Measurements from ENCODE around the gene UGT1A6. TPM values are rescaled to one million over a fixed set of nuclear protein-coding genes. Genes with fewer than 3 reads are reported as not detected.

UGT1A6 gene
- polyA plus RNA-seq, 2 of the 4 experiments (the other 2 are of a cell fraction) = 2.5 to 3.5 TPM

DNA sequence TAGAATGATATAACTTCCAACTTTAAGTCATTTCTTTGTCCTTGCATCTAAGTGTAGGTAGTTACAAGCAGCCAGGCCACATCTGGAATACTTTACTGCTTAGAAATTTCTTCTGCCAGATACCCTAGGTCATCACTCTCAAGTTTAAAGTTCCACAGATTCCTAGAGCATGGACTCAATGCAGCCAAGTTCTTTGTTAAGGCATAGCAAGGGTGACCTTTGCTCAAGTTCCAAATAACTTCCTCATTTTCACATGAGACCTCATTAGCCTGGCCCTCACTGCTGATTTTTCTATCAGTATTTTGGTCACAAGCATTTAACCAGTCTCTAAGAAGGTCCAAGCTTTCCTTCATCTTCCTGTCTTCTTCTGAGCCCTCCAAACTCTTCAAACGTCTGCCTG is 28.8 kb upstream of the UGT1A6 start:
- Histone ChIP-seq H3K4me3 (no peak overlapping the region), H3K27ac (peak overlapping the region; percentile 8 to 60; a peak in 3 of 6 replicates), H3K4me2 (no peak overlapping the region), H3K9me3 (peaks cover 44% of the 10 kb centered on the region), H3K4me1 (peaks cover under 1% of the 10 kb centered on the region)
- ATAC-seq (no peak), DNase-seq (ENCODE audit: low read depth in 1 of 2, low spot score in 1 of 2) (no peak), FAIRE-seq (no peak)
- TF ChIP-seq, protein P1, sequence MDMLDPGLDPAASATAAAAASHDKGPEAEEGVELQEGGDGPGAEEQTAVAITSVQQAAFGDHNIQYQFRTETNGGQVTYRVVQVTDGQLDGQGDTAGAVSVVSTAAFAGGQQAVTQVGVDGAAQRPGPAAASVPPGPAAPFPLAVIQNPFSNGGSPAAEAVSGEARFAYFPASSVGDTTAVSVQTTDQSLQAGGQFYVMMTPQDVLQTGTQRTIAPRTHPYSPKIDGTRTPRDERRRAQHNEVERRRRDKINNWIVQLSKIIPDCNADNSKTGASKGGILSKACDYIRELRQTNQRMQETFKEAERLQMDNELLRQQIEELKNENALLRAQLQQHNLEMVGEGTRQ (IDR thresholded peaks at IDR 0.05) = no peak
- TF ChIP-seq JUN (IDR thresholded peaks at IDR 0.05) = no peak
- no peak for TF ChIP-seq EHF (CRISPR knock-in tag; IDR thresholded peaks at IDR 0.05)
- TF ChIP-seq, protein P2, sequence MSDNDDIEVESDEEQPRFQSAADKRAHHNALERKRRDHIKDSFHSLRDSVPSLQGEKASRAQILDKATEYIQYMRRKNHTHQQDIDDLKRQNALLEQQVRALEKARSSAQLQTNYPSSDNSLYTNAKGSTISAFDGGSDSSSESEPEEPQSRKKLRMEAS (IDR thresholded peaks at IDR 0.05) = no peak
- TF ChIP-seq, protein P3, sequence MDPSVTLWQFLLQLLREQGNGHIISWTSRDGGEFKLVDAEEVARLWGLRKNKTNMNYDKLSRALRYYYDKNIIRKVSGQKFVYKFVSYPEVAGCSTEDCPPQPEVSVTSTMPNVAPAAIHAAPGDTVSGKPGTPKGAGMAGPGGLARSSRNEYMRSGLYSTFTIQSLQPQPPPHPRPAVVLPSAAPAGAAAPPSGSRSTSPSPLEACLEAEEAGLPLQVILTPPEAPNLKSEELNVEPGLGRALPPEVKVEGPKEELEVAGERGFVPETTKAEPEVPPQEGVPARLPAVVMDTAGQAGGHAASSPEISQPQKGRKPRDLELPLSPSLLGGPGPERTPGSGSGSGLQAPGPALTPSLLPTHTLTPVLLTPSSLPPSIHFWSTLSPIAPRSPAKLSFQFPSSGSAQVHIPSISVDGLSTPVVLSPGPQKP (IDR thresholded peaks at IDR 0.05; ENCODE audit: low read depth, low read length) = no peak
- TF ChIP-seq FOXS1 (CRISPR knock-in tag; IDR thresholded peaks at IDR 0.05) = no peak
- TF ChIP-seq MAFK (IDR thresholded peaks at IDR 0.05; ENCODE audit: partially characterized antibody) = no peak
- WGBS (ENCODE audit: missing lambda C conversion rate) = 44% methylated on average over 1 of the region's 1 CpG
- POLR2A ChIA-PET = no interaction called here
- CTCF ChIA-PET = no interaction called here

DNA sequence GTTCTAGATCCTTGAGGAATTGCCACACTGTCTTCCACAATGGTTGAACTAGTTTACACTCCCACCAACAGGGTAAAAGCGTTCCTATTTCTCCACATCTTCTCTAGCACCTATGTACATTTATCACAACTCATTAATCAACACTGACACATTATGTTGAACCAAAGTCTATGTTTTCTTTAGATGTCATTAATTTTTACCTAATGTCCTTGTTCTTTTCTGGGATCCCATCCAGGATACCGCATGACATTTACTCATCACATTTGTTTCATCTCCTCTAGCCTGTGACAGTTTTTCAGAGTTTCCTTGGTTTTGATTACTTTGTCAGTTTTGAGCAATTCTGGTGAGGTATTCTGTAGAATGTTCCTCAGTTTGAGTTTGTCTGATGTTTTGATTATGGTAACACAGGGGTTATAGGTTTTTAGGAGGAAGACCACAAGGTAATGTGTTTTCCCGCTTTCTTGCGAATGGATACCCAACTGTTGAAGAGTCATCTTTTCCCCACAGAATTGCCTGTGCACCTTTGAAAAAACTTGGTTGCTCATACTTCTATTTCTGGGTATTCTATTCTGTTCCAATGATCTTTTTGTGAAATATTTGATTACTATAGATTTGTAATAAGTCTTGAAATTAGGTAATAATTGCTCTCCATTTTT is 24.0 kb upstream of the UGT1A6 start:
- ATAC-seq = peak; percentile 70 to 83
- peaks cover 48% of the 10 kb centered on the region for H3K9me3 ChIP-seq
- DNase-seq (ENCODE audit: low read depth in 1 of 2, low spot score in 1 of 2) = peak in 1 of 2 experiments; percentile 82
- POLR2A ChIA-PET = no interaction called here
- no peak overlapping the region for H3K4me3 ChIP-seq
- peaks cover 21% of the 10 kb centered on the region for H3K4me1 ChIP-seq
- TF ChIP-seq JUN (IDR thresholded peaks at IDR 0.05) (peak; percentile 63 to 86), GATA3 (IDR thresholded peaks at IDR 0.05; ENCODE audit: borderline replicate concordance) (peak; percentile 81), RAD21 (conservative IDR thresholded peaks at IDR 0.05 in 1 of 2, IDR thresholded peaks at IDR 0.05 in 1 of 2) (peak in 1 of 2 experiments; percentile 51; a peak in 2 of 5 replicates), JUNB (IDR thresholded peaks at IDR 0.05) (peak; percentile 91), TFCP2L1 (CRISPR knock-in tag; IDR thresholded peaks at IDR 0.05) (no peak), CEBPB (IDR thresholded peaks at IDR 0.05) (peak in 1 of 2 experiments; percentile 55; a peak in 2 of 4 replicates), SMC3 (IDR thresholded peaks at IDR 0.05) (peak; percentile 55; the same call in 2 of the 3 replicates), EHF (CRISPR knock-in tag; IDR thresholded peaks at IDR 0.05) (0 out of 2 replicates have a peak, but pooled peaks have one; percentile 42), HOXA7 (CRISPR knock-in tag; IDR thresholded peaks at IDR 0.05) (0 out of 2 replicates have a peak, but pooled peaks have one; percentile 39), EP300 (IDR thresholded peaks at IDR 0.05) (peak; percentile 88 to 90; a peak in 4 of 5 replicates), MAZ (IDR thresholded peaks at IDR 0.05; ENCODE audit: borderline replicate concordance, low read depth, low read length) (no peak), HOXB5 (CRISPR knock-in tag; IDR thresholded peaks at IDR 0.05) (peak; percentile 98), NPAS2 (CRISPR knock-in tag; IDR thresholded peaks at IDR 0.05; ENCODE audit: borderline replicate concordance) (no peak), HOXB13 (CRISPR knock-in tag; IDR thresholded peaks at IDR 0.05; ENCODE audit: low read depth) (0 out of 2 replicates have a peak, but pooled peaks have one; percentile 41), KDM1A (IDR thresholded peaks at IDR 0.05; ENCODE audit: low read depth) (no peak), HDAC2 (IDR thresholded peaks at IDR 0.05) (no peak), FOSL2 (IDR thresholded peaks at IDR 0.05) (peak; percentile 57), FOSL2 (CRISPR knock-in tag; IDR thresholded peaks at IDR 0.05) (peak; percentile 77)
- TF ChIP-seq, protein P4, sequence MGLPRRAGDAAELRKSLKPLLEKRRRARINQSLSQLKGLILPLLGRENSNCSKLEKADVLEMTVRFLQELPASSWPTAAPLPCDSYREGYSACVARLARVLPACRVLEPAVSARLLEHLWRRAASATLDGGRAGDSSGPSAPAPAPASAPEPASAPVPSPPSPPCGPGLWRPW (IDR thresholded peaks at IDR 0.05) = 0 out of 2 replicates have a peak, but pooled peaks have one; percentile 34
- TF ChIP-seq, protein P5, sequence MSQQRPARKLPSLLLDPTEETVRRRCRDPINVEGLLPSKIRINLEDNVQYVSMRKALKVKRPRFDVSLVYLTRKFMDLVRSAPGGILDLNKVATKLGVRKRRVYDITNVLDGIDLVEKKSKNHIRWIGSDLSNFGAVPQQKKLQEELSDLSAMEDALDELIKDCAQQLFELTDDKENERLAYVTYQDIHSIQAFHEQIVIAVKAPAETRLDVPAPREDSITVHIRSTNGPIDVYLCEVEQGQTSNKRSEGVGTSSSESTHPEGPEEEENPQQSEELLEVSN (IDR thresholded peaks at IDR 0.05; ENCODE audit: borderline replicate concordance, low read depth) = peak; percentile 66; the same call in 1 of the 2 replicates
- TF ChIP-seq, protein P2 (IDR thresholded peaks at IDR 0.05) = peak; percentile 43; the same call in 1 of the 2 replicates
- TF ChIP-seq, protein P6, sequence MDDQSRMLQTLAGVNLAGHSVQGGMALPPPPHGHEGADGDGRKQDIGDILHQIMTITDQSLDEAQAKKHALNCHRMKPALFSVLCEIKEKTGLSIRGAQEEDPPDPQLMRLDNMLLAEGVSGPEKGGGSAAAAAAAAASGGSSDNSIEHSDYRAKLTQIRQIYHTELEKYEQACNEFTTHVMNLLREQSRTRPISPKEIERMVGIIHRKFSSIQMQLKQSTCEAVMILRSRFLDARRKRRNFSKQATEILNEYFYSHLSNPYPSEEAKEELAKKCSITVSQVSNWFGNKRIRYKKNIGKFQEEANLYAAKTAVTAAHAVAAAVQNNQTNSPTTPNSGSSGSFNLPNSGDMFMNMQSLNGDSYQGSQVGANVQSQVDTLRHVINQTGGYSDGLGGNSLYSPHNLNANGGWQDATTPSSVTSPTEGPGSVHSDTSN (IDR thresholded peaks at IDR 0.05) = peak; percentile 36; the same call in 1 of the 2 replicates
- CTCF ChIA-PET = no interaction called here
- H3K4me2 ChIP-seq = peak overlapping the region; percentile 37
- WGBS (ENCODE audit: missing lambda C conversion rate) = 38% methylated on average over 4 of the region's 4 CpGs
- peak overlapping the region; percentile 75 to 82 for H3K27ac ChIP-seq
- FAIRE-seq = peak; percentile 7

All from A549 (cell line).